GM12878 (cell line): ENCODE measurements around the gene TAX1BP3. TPM values are rescaled to one million over a fixed set of nuclear protein-coding genes. Genes with fewer than 3 reads are reported as not detected.

ENCODE experiments used
- ATAC-seq: fragments of 200-7000 bp; cut with Tn5 transposase; 3 replicates; pipeline ENCODE4 v1.9.1; 2020; ENCODE audit warnings: mild to moderate bottlenecking, moderate library complexity
- BruUV-seq: library from RNA; stranded (reverse); fragments of 400-500 nt; replicated peaks from 2 replicates; lab custom pipeline; 2021; lab: Mats Ljungman, UMichigan
- CTCF ChIA-PET: fragments of 300-600 bp; sonication (Branson Sonifier 250); formaldehyde crosslinking; extraction: SDS; loops from one replicate; lab custom pipeline; 2021; ENCODE audit warnings: inconsistent platforms; lab: Yijun Ruan, JAX
- POLR2A ChIA-PET: fragments of 350-600 bp; formaldehyde crosslinking; extraction: SDS; loops from one replicate; lab custom pipeline; 2021; ENCODE audit warnings: inconsistent platforms; lab: Charles Lee
- RAD21 ChIA-PET: fragments of 300-600 bp; sonication (Branson Sonifier 250); formaldehyde crosslinking; loops from one replicate; lab custom pipeline; 2023; ENCODE audit warnings: antibody characterized with exemption; ENCODE audit not compliant: unreplicated experiment; lab: Charles Lee
- SMC1A ChIA-PET: fragments of 300-600 bp; sonication (Branson Sonifier 250); formaldehyde crosslinking; loops from one replicate; lab custom pipeline; 2023; ENCODE audit not compliant: unreplicated experiment, uncharacterized antibody; lab: Charles Lee
- DNase-seq: peaks from one replicate; pipeline ENCODE4 v3.0.0-alpha.2; 2011; ENCODE audit warnings: low read depth, low spot score
- FAIRE-seq: peaks from 3 replicates; lab custom pipeline; 2011; peaks lifted over from hg19 to GRCh38; lab: Jason Lieb, UNC
- H2AFZ ChIP-seq: 2 replicates; pipeline ENCODE4 v1.6.0; 2011; ENCODE audit warnings: low read depth, low read length, control low read depth; ENCODE audit not compliant: control insufficient read depth
- H3K27ac ChIP-seq: 2 replicates; pipeline ENCODE4 v1.5.1; 2011; ENCODE audit warnings: control low read depth; ENCODE audit not compliant: control insufficient read depth, insufficient read depth
- H3K27me3 ChIP-seq, 2 experiments: replicated peaks in 1 of 2; 2 replicates each; pipeline versions ENCODE4 v1.6.0 to v1.6.1; 2011; ENCODE audit warnings: low read length in 1 of 2; ENCODE audit not compliant: control insufficient read depth in 2 of 2, insufficient read depth in 2 of 2
- H3K36me3 ChIP-seq, 2 experiments: 2 replicates each; pipeline ENCODE4 v1.5.1; 2011; ENCODE audit warnings: low read length in 1 of 2; ENCODE audit not compliant: control insufficient read depth in 2 of 2, insufficient read depth in 2 of 2
- H3K4me1 ChIP-seq: 2 replicates; pipeline ENCODE4 v1.6.1; 2011; ENCODE audit warnings: mild to moderate bottlenecking, low read length, moderate library complexity, mixed read lengths; ENCODE audit not compliant: control insufficient read depth, insufficient read depth
- H3K4me2 ChIP-seq: 2 replicates; pipeline ENCODE4 v1.6.0; 2011; ENCODE audit warnings: control low read depth; ENCODE audit not compliant: control insufficient read depth, insufficient read depth
- H3K4me3 ChIP-seq: fragments of 200-600 bp; sonication (generic); 2 replicates; pipeline ENCODE4 v1.5.1; 2016
- H3K79me2 ChIP-seq: 2 replicates; pipeline ENCODE4 v1.6.0; 2011; ENCODE audit warnings: low read length; ENCODE audit not compliant: control insufficient read depth, insufficient read depth
- H3K9ac ChIP-seq: 2 replicates; pipeline ENCODE4 v1.8.0; 2011; ENCODE audit warnings: low read length, control low read depth, mixed read lengths; ENCODE audit not compliant: control insufficient read depth, insufficient read depth
- H3K9me3 ChIP-seq: replicated peaks from 3 replicates; pipeline ENCODE4 v1.5.1; 2011; ENCODE audit warnings: mild to moderate bottlenecking, low read length; ENCODE audit not compliant: control insufficient read depth, insufficient read depth
- H4K20me1 ChIP-seq: 2 replicates; pipeline ENCODE4 v1.6.0; 2011; ENCODE audit not compliant: control insufficient read depth, insufficient read depth
- CEBPB ChIP-seq, 2 experiments: fragments of 150-350 bp in 1 of 2; IDR thresholded peaks; 2 replicates each; pipeline ENCODE4 v1.6.1; 2012 to 2014; ENCODE audit warnings: low read depth in 2 of 2, low read length in 2 of 2, borderline replicate concordance in 1 of 2, inconsistent platforms in 1 of 2
- CHD4 ChIP-seq: fragments of 200-600 bp; sonication (generic); IDR thresholded peaks from 2 replicates; pipeline ENCODE4 v1.6.1; 2016; ENCODE audit warnings: mild to moderate bottlenecking
- DPF2 ChIP-seq: fragments of 450-650 bp; IDR thresholded peaks from 2 replicates; pipeline ENCODE4 v1.6.1; 2017; ENCODE audit warnings: mild to moderate bottlenecking
- E2F4 ChIP-seq: IDR thresholded peaks from 2 replicates; pipeline ENCODE4 v1.6.1; 2012; ENCODE audit warnings: low read depth, low read length, improper control_type of control experiment
- EZH2 ChIP-seq: IDR thresholded peaks from 2 replicates; pipeline ENCODE4 v1.6.1; 2012; ENCODE audit warnings: low read depth, mild to moderate bottlenecking, control low read depth, inconsistent platforms, low read length, borderline replicate concordance; ENCODE audit not compliant: control insufficient read depth
- FOS ChIP-seq: IDR thresholded peaks from 3 replicates; pipeline ENCODE4 v1.6.1; 2011; ENCODE audit warnings: borderline replicate concordance; ENCODE audit not compliant: insufficient read length; ENCODE audit errors: extremely low read depth
- RB1 ChIP-seq: fragments of 450-650 bp; formaldehyde crosslinking; IDR thresholded peaks from 2 replicates; pipeline ENCODE4 v1.6.1; 2017; ENCODE audit warnings: mild to moderate bottlenecking, borderline replicate concordance
- SP1 ChIP-seq: IDR thresholded peaks from one replicate; pipeline ENCODE4 v1.6.1; 2011; ENCODE audit warnings: low read depth, low read length
- TCF12 ChIP-seq: IDR thresholded peaks from 2 replicates; pipeline ENCODE4 v1.6.1; 2011; ENCODE audit warnings: low read depth, mild to moderate bottlenecking, low read length
- ZNF274 ChIP-seq: IDR thresholded peaks from one replicate; pipeline ENCODE4 v1.8.0; 2011; ENCODE audit not compliant: insufficient read length, insufficient read depth
- ZZZ3 ChIP-seq: IDR thresholded peaks from 2 replicates; pipeline ENCODE4 v1.6.1; 2011; ENCODE audit warnings: low read depth; ENCODE audit not compliant: control insufficient read depth, insufficient read length
- WGBS: methylation state at CpG from one replicate; pipeline ENCODE4 v1.1.6; 2016; ENCODE audit warnings: low lambda C conversion rate; ENCODE audit not compliant: insufficient replicate concordance, insufficient coverage; ENCODE audit errors: missing lambda C conversion rate; 5-methylcytosine and 5-hydroxymethylcytosine counted together
- in situ Hi-C: fragments of 300-500 bp; cut with MboI; formaldehyde crosslinking; loops from 9 replicates; pipeline ENCODE4 v1.14.3; 2018; ENCODE audit warnings: mixed read lengths
- intact Hi-C: fragments of 100-400 bp; cut with micrococcal nuclease; formaldehyde crosslinking; loops from one replicate; pipeline ENCODE4 v1.14.2; 2022; ENCODE audit not compliant: unreplicated experiment
- polyA plus RNA-seq, 11 experiments: library from polyadenylated mRNA; depleted of rRNA in 4 of 11; unstranded in 6 of 11; stranded (reverse) in 5 of 11; fragments of >200 nt; fragmentation: Nextera tagmentation in 4 of 11; fragmentation: Illumina TruSeq in 1 of 11; extraction: Ambion mirVana in 4 of 11; extraction: Trizol in 1 of 11; gene quantifications; 1 replicate in 1 of 11; 2 replicates in 10 of 11; pipeline versions ENCODE4 v1.2.1 to v1.2.3, GENCODE V29; 2011 to 2016; ENCODE audit warnings: inconsistent platforms in 2 of 11, missing spikeins in 2 of 11, low read depth in 1 of 11
- total RNA-seq, 4 experiments: library from RNA; depleted of rRNA in 3 of 4; stranded (reverse); fragments of >200 nt in 3 of 4; fragmentation: Illumina TruSeq in 1 of 4; extraction: Trizol in 1 of 4; gene quantifications; 2 replicates each; pipeline versions ENCODE4 v1.2.1 to v1.2.3, GENCODE V29; 2013 to 2021

The TAX1BP3 gene
- total and polyA plus RNA-seq, 10 of the 15 experiments (the other 5 are each of a cell fraction or from before 2014, with no cell fraction given): 1.00 to 40.4 (median 15.4) TPM

- H3K9me3 ChIP-seq: no peaks in the 10 kb centered on the region
- no peaks in the 10 kb centered on the region for H3K79me2 ChIP-seq
- DNase-seq (no peak), FAIRE-seq (no peak), ATAC-seq (no peak)
- 95% methylated on average over 14 of the region's 16 CpGs for WGBS
- H3K4me1 ChIP-seq: no peaks in the 10 kb centered on the region
- no peak overlapping the region for H3K9ac ChIP-seq
- ChIA-PET SMC1A (no interaction called here), POLR2A (no interaction called here), CTCF (no interaction called here), RAD21 (no interaction called here)
- no peak for TF ChIP-seq ZZZ3
- no peak for TF ChIP-seq CEBPB (IDR thresholded peaks at IDR 0.05; ENCODE audit: borderline replicate concordance in 1 of 2, low read depth in 2 of 2, low read length in 2 of 2)
- TF ChIP-seq SP1: no peak
- TF ChIP-seq RB1: no peak
- TF ChIP-seq E2F4: no peak
- TF ChIP-seq EZH2: no peak
- H3K27me3 ChIP-seq: no peaks in the 10 kb centered on the region
- H4K20me1 ChIP-seq: no peaks in the 10 kb centered on the region
- in situ Hi-C loops: no loop called here
- no TSS peak for BruUV-seq
- no peak overlapping the region for H2AFZ ChIP-seq
- H3K36me3 ChIP-seq: no peaks in the 10 kb centered on the region
- no peak overlapping the region for H3K27ac ChIP-seq
- no peak overlapping the region for H3K4me3 ChIP-seq
- intact Hi-C loops: no loop called here
- no peak overlapping the region for H3K4me2 ChIP-seq
Measured at GRCh38 chr17:3656353-3656752, 12.0 kb downstream of the TAX1BP3 start.

GRCh38 chr17:3655766-3656165 lies 12.6 kb downstream of the TAX1BP3 start:
- SMC1A ChIA-PET: no interaction called here

More at GRCh38 chr17:3655766-3656165, 12.6 kb downstream of the TAX1BP3 start:
- no peak overlapping the region for H3K4me3 ChIP-seq
- no peaks in the 10 kb centered on the region for H3K27me3 ChIP-seq
- ChIA-PET RAD21 (no interaction called here), POLR2A (no interaction called here), CTCF (no interaction called here)
- in situ Hi-C loops: no loop called here
- no peak for ATAC-seq
- H3K27ac ChIP-seq: no peak overlapping the region
- no peak overlapping the region for H3K9ac ChIP-seq
- DNase-seq: no peak
- no peaks in the 10 kb centered on the region for H3K9me3 ChIP-seq
- H3K4me2 ChIP-seq: no peak overlapping the region
- FAIRE-seq: no peak
- H4K20me1 ChIP-seq: no peaks in the 10 kb centered on the region
- H3K4me1 ChIP-seq: no peaks in the 10 kb centered on the region
- TF ChIP-seq ZNF274 (no peak), DPF2 (no peak), CHD4 (no peak), TCF12 (no peak), FOS (no peak)
- BruUV-seq: no TSS peak
- WGBS: 86% methylated on average over 8 of the region's 11 CpGs
- no peaks in the 10 kb centered on the region for H3K79me2 ChIP-seq
- intact Hi-C loops: no loop called here
- H3K36me3 ChIP-seq: no peaks in the 10 kb centered on the region
- H2AFZ ChIP-seq: no peak overlapping the region
